Measurements from ENCODE around the gene ZC3H12A. TPM values are rescaled to one million over a fixed set of nuclear protein-coding genes. Genes with fewer than 3 reads are reported as not detected.

ZC3H12A gene
- total and polyA plus RNA-seq, 2 donors (not counting 1 experiment from before 2014, with no cell fraction given), result 73.0 to 170 TPM

DNA sequence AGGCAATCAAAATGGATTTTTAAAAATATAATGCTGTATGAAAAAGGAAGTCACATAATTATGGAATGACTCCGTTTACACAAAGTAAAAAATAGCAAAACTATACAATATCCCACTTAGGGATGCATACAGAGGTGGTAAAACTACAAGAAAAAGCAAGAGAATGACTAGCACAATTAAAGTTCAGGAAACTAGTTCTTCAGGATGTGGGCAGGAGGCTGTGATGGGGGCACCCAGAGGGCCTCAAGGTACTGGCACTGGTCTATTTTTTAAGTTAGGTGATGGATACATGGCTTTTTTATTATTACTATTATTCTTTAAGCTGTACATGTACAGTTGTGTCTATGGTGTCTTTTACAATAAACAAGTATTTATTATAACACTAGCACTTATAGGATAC is 1.4 kb upstream of the ZC3H12A start:
- no peak overlapping the region for H3K9ac ChIP-seq (ENCODE audit: low read length)
- POLR2A ChIA-PET, result interaction anchor here (0.6 kb wide), 2 partner anchors 19 to 49 kb away, joined by 6 to 7 read pairs; no protein-coding TSS in a partner anchor
- H2AFZ ChIP-seq (ENCODE audit: insufficient read depth, low read depth, low read length, poor library complexity, severe bottlenecking), result peak overlapping the region; percentile 98
- no peak overlapping the region for H3K27ac ChIP-seq (ENCODE audit: low read length in 2 of 2)
- peaks cover 0 to 6% (median 0%) of the 10 kb centered on the region in 4 experiments for H3K27me3 ChIP-seq (replicated peaks in 1 of 4; ENCODE audit: control extremely low read depth in 1 of 4, control insufficient read depth in 3 of 4, insufficient read depth in 4 of 4, low read length in 3 of 4)
- no CpG with 5 or more reads among the region's 1 CpG for WGBS (ENCODE audit: insufficient coverage)
- H3K79me2 ChIP-seq (ENCODE audit: control insufficient read depth, insufficient read depth, low read length), result peaks cover 36% of the 10 kb centered on the region
- no peak overlapping the region for H3K4me3 ChIP-seq (ENCODE audit: control extremely low read depth in 1 of 5, extremely low read depth in 1 of 5, insufficient read depth in 1 of 5, low read depth in 2 of 5, low read length in 4 of 5)
- ATAC-seq (ENCODE audit: low read depth) (no peak), DNase-seq (no peak)
- Mint-ChIP-seq H3K4me3 (peak overlapping the region; percentile 87), H3K27ac (no peak overlapping the region), H3K9me3 (ENCODE audit: insufficient read depth) (no peaks in the 10 kb centered on the region), H3K27me3 (peaks cover 7% of the 10 kb centered on the region), H3K4me1 (peaks cover 39% of the 10 kb centered on the region)
- peaks cover 11 to 38% of the 10 kb centered on the region in 2 donors for H3K4me1 ChIP-seq (ENCODE audit: control insufficient read depth in 2 of 2, insufficient read depth in 2 of 2, low read length in 2 of 2)
- CTCF ChIA-PET, result interaction anchor here (1.3 to 22.3 kb wide), 3 partner anchors 15 to 42 kb away, joined by 3 to 690 read pairs (median 201); partner anchors contain the start of gene MEAF6
- peaks cover 30% of the 10 kb centered on the region for H4K20me1 ChIP-seq (ENCODE audit: control insufficient read depth, insufficient read depth, low read length, poor library complexity, severe bottlenecking)
- H3K36me3 ChIP-seq (replicated peaks in 1 of 2; ENCODE audit: control extremely low read depth in 1 of 2, control insufficient read depth in 1 of 2, extremely low read depth in 1 of 2, insufficient read depth in 2 of 2, low read length in 1 of 2), result peaks cover 0 to 25% of the 10 kb centered on the region in 2 experiments
- intact Hi-C loops (cut with micrococcal nuclease), result loop anchor here (10.0 kb wide), 1 partner anchor 1002 kb away; no protein-coding TSS in a partner anchor
- TF ChIP-seq, protein P1, sequence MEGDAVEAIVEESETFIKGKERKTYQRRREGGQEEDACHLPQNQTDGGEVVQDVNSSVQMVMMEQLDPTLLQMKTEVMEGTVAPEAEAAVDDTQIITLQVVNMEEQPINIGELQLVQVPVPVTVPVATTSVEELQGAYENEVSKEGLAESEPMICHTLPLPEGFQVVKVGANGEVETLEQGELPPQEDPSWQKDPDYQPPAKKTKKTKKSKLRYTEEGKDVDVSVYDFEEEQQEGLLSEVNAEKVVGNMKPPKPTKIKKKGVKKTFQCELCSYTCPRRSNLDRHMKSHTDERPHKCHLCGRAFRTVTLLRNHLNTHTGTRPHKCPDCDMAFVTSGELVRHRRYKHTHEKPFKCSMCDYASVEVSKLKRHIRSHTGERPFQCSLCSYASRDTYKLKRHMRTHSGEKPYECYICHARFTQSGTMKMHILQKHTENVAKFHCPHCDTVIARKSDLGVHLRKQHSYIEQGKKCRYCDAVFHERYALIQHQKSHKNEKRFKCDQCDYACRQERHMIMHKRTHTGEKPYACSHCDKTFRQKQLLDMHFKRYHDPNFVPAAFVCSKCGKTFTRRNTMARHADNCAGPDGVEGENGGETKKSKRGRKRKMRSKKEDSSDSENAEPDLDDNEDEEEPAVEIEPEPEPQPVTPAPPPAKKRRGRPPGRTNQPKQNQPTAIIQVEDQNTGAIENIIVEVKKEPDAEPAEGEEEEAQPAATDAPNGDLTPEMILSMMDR (IDR thresholded peaks at IDR 0.05), result no peak
- no peak for TF ChIP-seq EZH2 (IDR thresholded peaks at IDR 0.05; ENCODE audit: borderline replicate concordance, insufficient read depth, low read depth, low read length, poor library complexity, severe bottlenecking)
- H3K4me2 ChIP-seq (replicated peaks; ENCODE audit: low read depth, low read length, poor library complexity, severe bottlenecking), result peak overlapping the region; percentile 92
- no peaks in the 10 kb centered on the region for H3K9me3 ChIP-seq (ENCODE audit: control extremely low read depth in 1 of 3, control insufficient read depth in 2 of 3, insufficient read depth in 1 of 3, low read length in 2 of 3)

DNA sequence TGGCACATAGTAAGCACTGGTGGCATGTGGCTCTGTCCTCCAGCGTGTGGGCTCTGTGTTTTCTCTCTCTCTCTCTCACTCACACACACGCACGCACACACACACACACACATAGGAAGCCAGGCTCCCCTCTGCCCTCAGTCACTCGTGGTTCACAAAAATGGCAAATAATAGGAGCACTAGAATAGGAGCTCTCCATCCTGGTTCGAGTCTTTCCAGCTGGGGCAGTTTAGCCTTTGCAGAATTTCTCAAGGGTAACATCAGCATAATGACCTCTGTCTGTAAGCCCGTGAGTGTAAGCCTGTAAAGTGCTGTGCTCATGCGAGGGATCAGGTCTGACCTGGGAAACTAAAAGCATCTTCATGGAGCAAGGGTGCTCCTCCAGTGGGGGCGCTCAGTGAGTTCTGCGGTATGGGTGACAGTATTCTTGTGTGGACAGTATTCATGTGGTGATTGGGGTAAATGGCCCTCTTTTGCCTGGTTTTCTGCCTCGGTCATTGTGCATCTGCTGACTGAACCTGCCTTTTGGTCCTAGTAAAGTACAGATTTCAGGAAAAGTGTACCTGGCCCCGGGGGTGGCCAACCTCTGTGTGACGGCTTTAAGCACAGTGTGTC is 842 bp upstream of the ZC3H12A start:
- Mint-ChIP-seq H3K27ac (peak overlapping the region; percentile 82), H3K4me1 (peaks cover 44% of the 10 kb centered on the region), H3K4me3 (peak overlapping the region; percentile 87), H3K27me3 (peaks cover 7% of the 10 kb centered on the region), H3K9me3 (ENCODE audit: insufficient read depth) (no peaks in the 10 kb centered on the region)
- H3K79me2 ChIP-seq (ENCODE audit: control insufficient read depth, insufficient read depth, low read length), result peaks cover 41% of the 10 kb centered on the region
- DNase-seq (no peak), ATAC-seq (ENCODE audit: low read depth) (no peak)
- 8% methylated on average over 9 of the region's 12 CpGs for WGBS (ENCODE audit: insufficient coverage)
- H3K36me3 ChIP-seq (replicated peaks in 1 of 2; ENCODE audit: control extremely low read depth in 1 of 2, control insufficient read depth in 1 of 2, extremely low read depth in 1 of 2, insufficient read depth in 2 of 2, low read length in 1 of 2), result peaks cover 0 to 31% of the 10 kb centered on the region in 2 experiments
- CTCF ChIA-PET, result interaction anchor here (1.3 to 22.3 kb wide), 3 partner anchors 15 to 41 kb away, joined by 3 to 690 read pairs (median 201); partner anchors contain the start of gene MEAF6
- peak overlapping the region; percentile 92 for H3K4me2 ChIP-seq (replicated peaks; ENCODE audit: low read depth, low read length, poor library complexity, severe bottlenecking)
- peak overlapping the region; percentile 52 to 99 (median 85) for H3K4me3 ChIP-seq (ENCODE audit: control extremely low read depth in 1 of 5, extremely low read depth in 1 of 5, insufficient read depth in 1 of 5, low read depth in 2 of 5, low read length in 4 of 5)
- H4K20me1 ChIP-seq (ENCODE audit: control insufficient read depth, insufficient read depth, low read length, poor library complexity, severe bottlenecking), result peaks cover 35% of the 10 kb centered on the region
- H3K9ac ChIP-seq (ENCODE audit: low read length), result peak overlapping the region; percentile 96
- peaks cover 17 to 44% of the 10 kb centered on the region in 2 donors for H3K4me1 ChIP-seq (ENCODE audit: control insufficient read depth in 2 of 2, insufficient read depth in 2 of 2, low read length in 2 of 2)
- peaks cover 0 to 6% (median 0%) of the 10 kb centered on the region in 4 experiments for H3K27me3 ChIP-seq (replicated peaks in 1 of 4; ENCODE audit: control extremely low read depth in 1 of 4, control insufficient read depth in 3 of 4, insufficient read depth in 4 of 4, low read length in 3 of 4)
- no peaks in the 10 kb centered on the region for H3K9me3 ChIP-seq (ENCODE audit: control extremely low read depth in 1 of 3, control insufficient read depth in 2 of 3, insufficient read depth in 1 of 3, low read length in 2 of 3)
- intact Hi-C loops (cut with micrococcal nuclease), result loop anchor here (1.0 to 10.0 kb wide), 4 partner anchors 14 to 1001 kb away; partner anchors contain the start of genes MEAF6 and YRDC
- peak overlapping the region; percentile 98 for H2AFZ ChIP-seq (ENCODE audit: insufficient read depth, low read depth, low read length, poor library complexity, severe bottlenecking)
- TF ChIP-seq EZH2 (IDR thresholded peaks at IDR 0.05; ENCODE audit: borderline replicate concordance, insufficient read depth, low read depth, low read length, poor library complexity, severe bottlenecking), result no peak
- TF ChIP-seq, protein P1 (IDR thresholded peaks at IDR 0.05), result no peak
- POLR2A ChIA-PET, result interaction anchor here (0.6 to 1.4 kb wide), 4 partner anchors 15 to 122 kb away, joined by 3 to 7 read pairs (median 6); partner anchors contain the start of gene GNL2
- peak overlapping the region; percentile 26 to 61 for H3K27ac ChIP-seq (ENCODE audit: low read length in 2 of 2)
